Measurements from ENCODE around the gene EPAS1. TPM values are rescaled to one million over a fixed set of nuclear protein-coding genes. Genes with fewer than 3 reads are reported as not detected.

EPAS1 gene
- total RNA-seq, 1 donor from 2014 or later, result not detected

GRCh38 chr2:46267616-46268015 is 29.6 kb upstream of the EPAS1 start:
- DNase-seq, result no peak

GRCh38 chr2:46268196-46268595 is 29.0 kb upstream of the EPAS1 start:
- H3K27ac Mint-ChIP-seq (ENCODE audit: unreplicated experiment), result no peak overlapping the region
- peaks cover 2% of the 10 kb centered on the region for H3K9me3 Mint-ChIP-seq (ENCODE audit: unreplicated experiment)
- H3K27me3 Mint-ChIP-seq (ENCODE audit: unreplicated experiment), result peaks cover 2% of the 10 kb centered on the region
- H3K36me3 Mint-ChIP-seq (ENCODE audit: unreplicated experiment), result no peaks in the 10 kb centered on the region
- no peak for TF ChIP-seq CTCF (IDR thresholded peaks at IDR 0.05; ENCODE audit: partially characterized antibody, unreplicated experiment)
- no peak overlapping the region for H3K4me3 Mint-ChIP-seq (ENCODE audit: unreplicated experiment)
- H3K4me1 Mint-ChIP-seq (ENCODE audit: low read depth, unreplicated experiment), result no peaks in the 10 kb centered on the region
- no peak for DNase-seq

More at GRCh38 chr2:46267616-46268015, 29.6 kb upstream of the EPAS1 start:
- H3K27me3 Mint-ChIP-seq (ENCODE audit: unreplicated experiment), result peaks cover 2% of the 10 kb centered on the region
- H3K9me3 Mint-ChIP-seq (ENCODE audit: unreplicated experiment), result peaks cover 2% of the 10 kb centered on the region
- H3K36me3 Mint-ChIP-seq (ENCODE audit: unreplicated experiment), result no peaks in the 10 kb centered on the region
- no peak overlapping the region for H3K27ac Mint-ChIP-seq (ENCODE audit: unreplicated experiment)
- no peak overlapping the region for H3K4me3 Mint-ChIP-seq (ENCODE audit: unreplicated experiment)
- H3K4me1 Mint-ChIP-seq (ENCODE audit: low read depth, unreplicated experiment), result no peaks in the 10 kb centered on the region
- no peak for TF ChIP-seq CTCF (IDR thresholded peaks at IDR 0.05; ENCODE audit: partially characterized antibody, unreplicated experiment)

- Mint-ChIP-seq H3K4me1 (ENCODE audit: low read depth, unreplicated experiment) (no peaks in the 10 kb centered on the region), H3K27me3 (ENCODE audit: unreplicated experiment) (no peaks in the 10 kb centered on the region), H3K4me3 (ENCODE audit: unreplicated experiment) (no peak overlapping the region), H3K9me3 (ENCODE audit: unreplicated experiment) (no peaks in the 10 kb centered on the region), H3K36me3 (ENCODE audit: unreplicated experiment) (no peaks in the 10 kb centered on the region), H3K27ac (ENCODE audit: unreplicated experiment) (no peak overlapping the region)
- no peak for DNase-seq
- no peak for TF ChIP-seq CTCF (IDR thresholded peaks at IDR 0.05; ENCODE audit: partially characterized antibody, unreplicated experiment)
Measured at GRCh38 chr2:46269001-46269400, 28.2 kb upstream of the EPAS1 start.

GRCh38 chr2:46269544-46270273 is 27.5 kb upstream of the EPAS1 start:
- Mint-ChIP-seq H3K4me3 (ENCODE audit: unreplicated experiment) (no peak overlapping the region), H3K9me3 (ENCODE audit: unreplicated experiment) (no peaks in the 10 kb centered on the region), H3K4me1 (ENCODE audit: low read depth, unreplicated experiment) (no peaks in the 10 kb centered on the region), H3K27me3 (ENCODE audit: unreplicated experiment) (no peaks in the 10 kb centered on the region), H3K36me3 (ENCODE audit: unreplicated experiment) (no peaks in the 10 kb centered on the region), H3K27ac (ENCODE audit: unreplicated experiment) (no peak overlapping the region)
- no peak for TF ChIP-seq CTCF (IDR thresholded peaks at IDR 0.05; ENCODE audit: partially characterized antibody, unreplicated experiment)
- no peak for DNase-seq

- no peaks in the 10 kb centered on the region for H3K27me3 Mint-ChIP-seq (ENCODE audit: unreplicated experiment)
- H3K4me1 Mint-ChIP-seq (ENCODE audit: low read depth, unreplicated experiment), result no peaks in the 10 kb centered on the region
- H3K36me3 Mint-ChIP-seq (ENCODE audit: unreplicated experiment), result no peaks in the 10 kb centered on the region
- no peak overlapping the region for H3K4me3 Mint-ChIP-seq (ENCODE audit: unreplicated experiment)
- no peak for TF ChIP-seq CTCF (IDR thresholded peaks at IDR 0.05; ENCODE audit: partially characterized antibody, unreplicated experiment)
- no peak for DNase-seq
- no peaks in the 10 kb centered on the region for H3K9me3 Mint-ChIP-seq (ENCODE audit: unreplicated experiment)
- no peak overlapping the region for H3K27ac Mint-ChIP-seq (ENCODE audit: unreplicated experiment)
Measured at GRCh38 chr2:46270384-46270783, 26.8 kb upstream of the EPAS1 start.

Measured in glutamatergic neuron (in vitro differentiated cells).